IMR-90 (cell line): ENCODE measurements around the gene YES1. TPM values are rescaled to one million over a fixed set of nuclear protein-coding genes. Genes with fewer than 3 reads are reported as not detected.
"Not testable (repeated sequence)": the region's sequence is repeated elsewhere in the genome, so short reads cannot be mapped to it uniquely, and the experiment has no call there.

Experiments used
- ATAC-seq: fragments of 200-7000 bp; cut with Tn5 transposase; 2 replicates; pipeline ENCODE4 v1.9.1; 2020; ENCODE audit warnings: low read depth, mild to moderate bottlenecking, moderate library complexity
- BruUV-seq: library from RNA; stranded (reverse); fragments of 400-500 nt; replicated peaks from 2 replicates; lab custom pipeline; 2021; lab: Mats Ljungman, UMichigan
- CTCF ChIA-PET: fragments of 300-600 bp; formaldehyde crosslinking; extraction: SDS; loops from one replicate; lab custom pipeline; 2021; ENCODE audit warnings: antibody characterized with exemption; lab: Yijun Ruan, JAX
- POLR2A ChIA-PET: fragments of 300-600 bp; sonication (Branson Sonifier 250); formaldehyde crosslinking; loops from one replicate; lab custom pipeline; 2022; ENCODE audit warnings: antibody characterized with exemption; ENCODE audit not compliant: unreplicated experiment; lab: Charles Lee
- DNase-seq: peaks from one replicate; pipeline ENCODE4 v3.0.0; 2013
- H2AFZ ChIP-seq: replicated peaks from 2 replicates; pipeline ENCODE3; 2013; ENCODE audit warnings: low read length, mild to moderate bottlenecking; ENCODE audit not compliant: poor library complexity
- H2AK5ac ChIP-seq: 2 replicates; pipeline ENCODE4 v1.6.1; 2013; ENCODE audit warnings: low read depth, low read length, inconsistent platforms
- H2AK9ac ChIP-seq: replicated peaks from 2 replicates; pipeline ENCODE3; 2013; ENCODE audit warnings: mild to moderate bottlenecking, low read depth, low read length, moderate library complexity; ENCODE audit not compliant: poor library complexity
- H2BK120ac ChIP-seq: 2 replicates; pipeline ENCODE4 v1.6.1; 2013; ENCODE audit warnings: low read depth, low read length, inconsistent platforms
- H2BK15ac ChIP-seq: 3 replicates; pipeline ENCODE4 v1.6.1; 2013; ENCODE audit warnings: low read depth, low read length, inconsistent platforms
- H2BK20ac ChIP-seq: 2 replicates; pipeline ENCODE4 v1.6.1; 2013; ENCODE audit warnings: low read depth, mild to moderate bottlenecking, inconsistent platforms, low read length, moderate library complexity
- H2BK5ac ChIP-seq: 2 replicates; pipeline ENCODE4 v1.6.1; 2013; ENCODE audit warnings: mild to moderate bottlenecking, low read depth, low read length, inconsistent platforms; ENCODE audit not compliant: poor library complexity, severe bottlenecking
- H3K14ac ChIP-seq: replicated peaks from 2 replicates; pipeline ENCODE4 v1.6.1; 2013; ENCODE audit warnings: low read depth, low read length, inconsistent platforms
- H3K18ac ChIP-seq: 2 replicates; pipeline ENCODE4 v1.6.1; 2013; ENCODE audit warnings: low read depth, low read length, control low read depth
- H3K23ac ChIP-seq: 2 replicates; pipeline ENCODE4 v1.6.1; 2013; ENCODE audit warnings: low read depth, low read length, inconsistent platforms
- H3K27ac ChIP-seq: 2 replicates; pipeline ENCODE4 v1.5.1; 2013; ENCODE audit warnings: mild to moderate bottlenecking, control low read depth, low read length; ENCODE audit not compliant: insufficient read depth
- H3K27me3 ChIP-seq: 2 replicates; pipeline ENCODE4 v1.6.1; 2013; ENCODE audit warnings: low read length; ENCODE audit not compliant: control insufficient read depth, insufficient read depth
- H3K36me3 ChIP-seq: 2 replicates; pipeline ENCODE4 v1.6.1; 2013; ENCODE audit warnings: low read length, mixed read lengths; ENCODE audit not compliant: control insufficient read depth, insufficient read depth
- H3K4ac ChIP-seq: 2 replicates; pipeline ENCODE4 v1.6.1; 2013; ENCODE audit warnings: low read depth, low read length, inconsistent platforms
- H3K4me1 ChIP-seq: 2 replicates; pipeline ENCODE4 v1.6.1; 2013; ENCODE audit warnings: low read length, mixed read lengths; ENCODE audit not compliant: control insufficient read depth, insufficient read depth
- H3K4me2 ChIP-seq: 2 replicates; pipeline ENCODE4 v1.6.1; 2013; ENCODE audit warnings: low read depth, mild to moderate bottlenecking, control low read depth, low read length, moderate library complexity
- H3K4me3 ChIP-seq: 2 replicates; pipeline ENCODE4 v1.5.1; 2013; ENCODE audit warnings: low read depth, mild to moderate bottlenecking, control low read depth, low read length, moderate library complexity; ENCODE audit not compliant: insufficient read depth
- H3K56ac ChIP-seq: 2 replicates; pipeline ENCODE4 v1.6.1; 2013; ENCODE audit warnings: low read length, inconsistent platforms; ENCODE audit not compliant: insufficient read depth; ENCODE audit errors: extremely low read depth
- H3K79me1 ChIP-seq, 2 experiments: 2 replicates each; pipeline ENCODE4 v1.6.1; 2013; ENCODE audit warnings: low read length in 2 of 2, inconsistent platforms in 1 of 2, low read depth in 1 of 2
- H3K9ac ChIP-seq: 2 replicates; pipeline ENCODE4 v1.6.1; 2013; ENCODE audit warnings: low read depth, low read length, control low read depth
- H3K9me1 ChIP-seq: 2 replicates; pipeline ENCODE4 v1.6.1; 2013; ENCODE audit warnings: low read length, inconsistent platforms; ENCODE audit not compliant: insufficient read depth
- H3K9me3 ChIP-seq: 2 replicates; pipeline ENCODE4 v1.6.1; 2013; ENCODE audit warnings: low read length; ENCODE audit not compliant: control insufficient read depth, insufficient read depth
- H4K20me1 ChIP-seq: 2 replicates; pipeline ENCODE4 v1.6.1; 2013; ENCODE audit warnings: low read length, inconsistent platforms; ENCODE audit not compliant: insufficient read depth
- H4K5ac ChIP-seq: 2 replicates; pipeline ENCODE4 v1.6.1; 2013; ENCODE audit warnings: mild to moderate bottlenecking, low read depth, low read length, control low read depth
- H4K8ac ChIP-seq, 2 experiments: 2 replicates each; pipeline ENCODE4 v1.6.1; 2013; ENCODE audit warnings: low read depth in 2 of 2, low read length in 2 of 2, control low read depth in 1 of 2, inconsistent platforms in 1 of 2
- H4K91ac ChIP-seq: 2 replicates; pipeline ENCODE4 v1.6.1; 2013; ENCODE audit warnings: low read depth, low read length, inconsistent platforms; ENCODE audit not compliant: insufficient read depth
- ELK1 ChIP-seq: fragments of 150-350 bp; IDR thresholded peaks from 2 replicates; pipeline ENCODE4 v1.6.1; 2016; ENCODE audit warnings: low read depth, mild to moderate bottlenecking, low read length, moderate library complexity, borderline replicate concordance
- MAZ ChIP-seq: IDR thresholded peaks from 2 replicates; pipeline ENCODE4 v1.6.1; 2012; ENCODE audit warnings: low read depth, mild to moderate bottlenecking, low read length, improper control_type of control experiment, moderate library complexity, borderline replicate concordance
- RAD21 ChIP-seq: IDR thresholded peaks from 2 replicates; pipeline ENCODE4 v1.6.1; 2012; ENCODE audit warnings: low read length, improper control_type of control experiment
- RCOR1 ChIP-seq: IDR thresholded peaks from 2 replicates; pipeline ENCODE4 v1.6.1; 2012; ENCODE audit warnings: mild to moderate bottlenecking, low read length, improper control_type of control experiment; ENCODE audit not compliant: insufficient replicate concordance
- RFX5 ChIP-seq: IDR thresholded peaks from 2 replicates; pipeline ENCODE4 v1.8.0; 2012; ENCODE audit warnings: low read depth, mild to moderate bottlenecking, low read length, moderate library complexity
- USF2 ChIP-seq: fragments of 150-350 bp; IDR thresholded peaks from 2 replicates; pipeline ENCODE4 v1.6.1; 2017; ENCODE audit warnings: mild to moderate bottlenecking, antibody characterized with exemption, low read length, low read depth
- WGBS, 2 experiments: methylation state at CpG; one replicate each; pipeline versions ENCODE4 v1.1.5 to v1.1.7; 2013; ENCODE audit warnings: missing lambda C conversion rate in 2 of 2; ENCODE audit not compliant: insufficient read length in 1 of 2; ENCODE audit errors: extremely low coverage in 2 of 2; 5-methylcytosine and 5-hydroxymethylcytosine counted together
- dilution Hi-C: fragments of 300-500 bp; cut with HindIII; formaldehyde crosslinking; loops from one replicate; pipeline ENCODE4 v1.14.3; 2018; ENCODE audit warnings: low sequenced_read_pairs; ENCODE audit not compliant: unreplicated experiment
- in situ Hi-C: fragments of 300-500 bp; cut with MboI; formaldehyde crosslinking; loops from 3 replicates; pipeline ENCODE4 v1.14.3; 2019; ENCODE audit warnings: low sequenced_read_pairs, inconsistent platforms, mixed read lengths
- intact Hi-C: fragments of 100-400 bp; cut with micrococcal nuclease; formaldehyde crosslinking; loops from 2 replicates; pipeline ENCODE4 v1.10.0; 2022
- polyA plus RNA-seq, 3 experiments: library from polyadenylated mRNA; depleted of rRNA; stranded (reverse); fragments of >200 nt; gene quantifications; 2 replicates each; pipeline ENCODE4 v1.2.3, GENCODE V29; 2012; ENCODE audit warnings: low replicate concordance in 1 of 3
- total RNA-seq: library from RNA; depleted of rRNA; stranded (reverse); fragments of >200 nt; gene quantifications from 2 replicates; pipeline ENCODE4 v1.2.3, GENCODE V29; 2012

YES1 gene
- total and polyA plus RNA-seq, 2 of the 4 experiments (the other 2 are of a cell fraction), result 16.7 to 62.0 TPM

GRCh38 chr18:777021-777420 lies 35.0 kb downstream of the YES1 start:
- Histone ChIP-seq H3K18ac (no peak overlapping the region), H3K4me2 (no peak overlapping the region), H2BK120ac (no peak overlapping the region), H3K56ac (no peak overlapping the region), H2BK15ac (no peak overlapping the region), H3K36me3 (no peaks in the 10 kb centered on the region), H4K5ac (no peak overlapping the region), H3K9me1 (peaks cover 3% of the 10 kb centered on the region; the same call in 1 of the 2 replicates), H4K20me1 (peaks cover 11% of the 10 kb centered on the region), H3K4ac (no peak overlapping the region), H3K27me3 (no peaks in the 10 kb centered on the region), H3K4me1 (peaks cover 2% of the 10 kb centered on the region; the same call in 1 of the 2 replicates), H3K23ac (no peak overlapping the region), H3K79me1 (peaks cover 37 to 54% of the 10 kb centered on the region in 2 experiments), H2AK5ac (no peak overlapping the region), H2BK5ac (no peak overlapping the region), H3K27ac (no peak overlapping the region), H3K4me3 (no peak overlapping the region), H3K9me3 (no peaks in the 10 kb centered on the region), H4K8ac (no peak overlapping the region), H2AK9ac (no peak overlapping the region), H4K91ac (no peak overlapping the region), H2BK20ac (no peak overlapping the region), H2AFZ (no peak overlapping the region), H3K14ac (no peak overlapping the region), H3K9ac (no peak overlapping the region)
- DNase-seq, result peak; percentile 48
- in situ Hi-C loops, result no loop called here
- ChIA-PET CTCF (no interaction called here), POLR2A (no interaction called here)
- no TSS peak for BruUV-seq
- intact Hi-C loops, result no loop called here
- TF ChIP-seq MAZ (no peak), ELK1 (no peak), RCOR1 (no peak), RAD21 (no peak), USF2 (no peak), RFX5 (no peak)
- peak; percentile 73 for ATAC-seq
- no CpG with 5 or more reads among the region's 1 CpG for WGBS, 2 experiments
- dilution Hi-C loops, result no loop called here

- H3K14ac ChIP-seq, H3K9me1 ChIP-seq, H3K4me1 ChIP-seq, H4K20me1 ChIP-seq, H2AFZ ChIP-seq, H3K27me3 ChIP-seq, H3K18ac ChIP-seq, in situ Hi-C loops, H4K8ac ChIP-seq, H3K56ac ChIP-seq, H2BK120ac ChIP-seq, H3K23ac ChIP-seq, intact Hi-C loops, CTCF ChIA-PET, POLR2A ChIA-PET, H4K5ac ChIP-seq, H3K4me3 ChIP-seq, BruUV-seq, H3K9me3 ChIP-seq, H2BK20ac ChIP-seq, ATAC-seq, DNase-seq, H3K27ac ChIP-seq, H3K4me2 ChIP-seq, H3K9ac ChIP-seq, H2AK9ac ChIP-seq, H2AK5ac ChIP-seq, H4K91ac ChIP-seq, H3K36me3 ChIP-seq, H2BK15ac ChIP-seq, H2BK5ac ChIP-seq, dilution Hi-C loops, H3K4ac ChIP-seq: not testable (repeated sequence)
- WGBS, 2 experiments, result 67% methylated on average over 1 of the region's 4 CpGs; no CpG with 5 or more reads in 1 of the 2 experiments
- H3K79me1 ChIP-seq, result peaks cover 28 to 55% of the 10 kb centered on the region in 2 experiments
These were observed 36.0 kb downstream of the YES1 start for GRCh38 chr18:776044-776443.
